GM10847 (cell line): Measurements from ENCODE around the gene MAST2.

ENCODE experiments used
- POLR2A ChIP-seq: IDR thresholded peaks from 2 replicates; pipeline ENCODE4 v1.6.1; 2011; ENCODE audit not compliant: insufficient read length; ENCODE audit errors: extremely low read depth

Gene MAST2

GRCh38 chr1:45879885-45880598 is 76.6 kb downstream of the MAST2 start:
- no peak for TF ChIP-seq POLR2A

DNA sequence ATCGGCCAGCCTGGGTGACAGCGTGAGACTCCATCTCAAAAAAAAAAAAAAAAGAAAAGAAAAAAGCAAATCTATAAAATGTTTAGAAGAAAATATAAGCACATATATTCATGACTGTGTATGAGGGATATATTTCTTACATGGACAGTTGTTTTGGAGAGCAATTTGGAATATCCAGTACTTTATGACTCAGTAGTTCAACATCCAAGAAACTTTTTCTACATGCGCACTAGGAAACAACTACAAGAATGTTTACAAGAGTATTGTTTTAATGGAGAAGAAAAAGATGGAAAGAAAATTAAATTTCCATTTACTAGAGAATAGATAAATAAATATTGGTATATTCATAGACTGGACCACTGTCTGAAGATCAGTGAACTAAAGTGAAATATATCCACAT is 77.5 kb downstream of the MAST2 start:
- TF ChIP-seq POLR2A, result no peak

- TF ChIP-seq POLR2A, result no peak
Measured at GRCh38 chr1:45883658-45884057, 80.2 kb downstream of the MAST2 start.

DNA sequence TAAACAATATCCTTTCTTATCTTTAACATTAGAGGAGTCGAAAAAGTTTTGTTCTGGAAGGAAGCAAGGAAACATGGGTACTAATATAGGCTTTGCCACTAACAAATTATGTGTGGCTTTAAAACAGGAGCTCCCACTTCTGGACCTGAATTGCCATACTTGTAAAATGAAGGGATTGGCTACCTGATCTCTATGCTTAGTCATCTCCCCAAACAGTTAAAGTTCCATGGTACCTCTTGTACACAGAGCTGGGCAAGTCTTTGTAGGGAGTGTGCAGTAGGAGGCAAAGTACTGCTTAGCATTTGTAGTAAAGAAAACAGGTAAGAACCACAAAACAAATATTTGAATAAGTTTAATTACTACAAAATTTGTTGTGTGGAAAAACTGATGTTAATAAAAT is 81.3 kb downstream of the MAST2 start:
- no peak for TF ChIP-seq POLR2A

DNA sequence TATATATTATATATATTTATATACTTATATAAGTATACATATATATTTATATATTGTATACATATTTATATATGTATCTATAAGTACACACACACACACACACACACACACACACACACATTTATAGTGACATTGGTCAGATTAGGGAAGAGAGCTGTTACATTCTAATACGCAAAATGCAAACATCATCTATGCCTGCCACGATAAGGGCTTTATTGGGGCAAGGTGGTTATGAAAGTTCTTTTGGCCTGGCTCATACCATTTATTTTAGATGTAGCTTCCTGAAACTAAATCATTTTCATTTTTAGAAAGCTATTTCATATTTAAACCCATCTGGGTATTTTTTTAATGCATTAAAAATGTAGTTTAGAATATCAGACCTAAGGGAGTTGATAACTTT is 82.8 kb downstream of the MAST2 start:
- no peak for TF ChIP-seq POLR2A

DNA sequence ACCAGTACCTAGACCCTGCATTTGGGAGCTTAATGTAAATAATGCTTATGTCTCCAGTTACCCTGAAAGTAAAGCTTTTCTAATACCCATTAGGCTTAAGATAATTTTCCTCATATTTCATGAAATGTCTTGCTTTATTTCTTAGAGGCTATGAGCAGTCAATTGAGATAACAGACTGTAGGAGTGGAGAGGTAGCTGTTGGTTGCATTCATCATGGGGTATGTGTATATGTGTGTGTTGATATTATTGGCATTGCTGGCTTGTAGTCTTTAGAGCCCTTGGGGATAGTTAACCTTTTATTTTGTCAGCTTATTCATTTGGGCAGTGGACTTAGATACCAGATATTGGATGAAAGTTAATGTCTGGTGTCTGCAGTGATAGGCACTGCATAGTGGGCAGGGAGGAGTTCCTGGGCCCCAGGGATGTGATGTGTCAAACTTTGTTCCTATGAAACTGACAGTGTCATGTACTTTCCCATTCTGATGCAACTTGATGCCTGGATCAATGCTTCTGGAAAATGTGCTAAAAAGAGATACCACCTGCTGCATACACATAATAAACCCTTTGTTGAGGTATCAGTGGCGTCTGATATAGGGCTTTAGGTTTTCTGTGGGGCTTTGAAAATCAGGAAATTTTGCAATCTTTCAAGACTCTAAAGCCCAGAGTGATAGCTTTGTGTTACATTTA is 83.9 kb downstream of the MAST2 start:
- TF ChIP-seq POLR2A, result no peak

GRCh38 chr1:45890078-45890477 is 86.7 kb downstream of the MAST2 start:
- no peak for TF ChIP-seq POLR2A

GRCh38 chr1:45891087-45891486 is 87.7 kb downstream of the MAST2 start:
- no peak for TF ChIP-seq POLR2A

DNA sequence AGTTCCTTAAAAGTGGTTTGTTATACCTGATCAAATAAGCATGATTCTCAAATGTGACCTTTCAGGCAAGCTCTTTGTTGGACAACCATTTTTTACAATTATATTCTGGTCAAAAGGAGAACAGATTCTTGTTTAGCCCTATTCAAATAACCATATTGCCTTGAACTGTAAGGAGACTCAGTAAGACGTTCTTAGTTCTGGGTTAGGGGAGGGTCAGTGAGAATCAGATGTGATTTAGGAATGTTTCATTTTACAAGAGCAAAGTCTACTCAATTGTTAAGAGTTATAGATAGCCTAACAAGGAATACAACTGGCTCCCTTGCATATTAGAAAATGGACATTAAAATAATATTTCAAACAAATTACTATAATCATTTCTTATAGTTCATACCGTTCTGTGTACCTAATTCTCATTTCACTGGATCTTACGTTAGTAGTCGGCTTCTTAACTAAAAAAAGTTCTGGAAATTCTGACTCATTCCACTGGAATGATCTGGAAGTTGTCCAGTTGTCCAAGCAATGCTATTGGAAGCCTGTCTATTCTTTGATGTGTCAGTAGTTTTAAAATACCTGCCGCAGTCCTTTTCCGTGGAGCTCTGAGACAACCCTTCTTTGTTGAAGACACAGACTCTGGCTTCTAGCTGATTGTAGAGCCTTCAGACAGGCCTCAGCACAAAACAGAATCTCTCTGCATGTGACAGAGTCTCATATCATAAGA is 88.8 kb downstream of the MAST2 start:
- TF ChIP-seq POLR2A, result no peak

- TF ChIP-seq POLR2A, result no peak
Measured at GRCh38 chr1:45894331-45894730, 90.9 kb downstream of the MAST2 start.

- no peak for TF ChIP-seq POLR2A
Measured at GRCh38 chr1:45894921-45895320, 91.5 kb downstream of the MAST2 start.

DNA sequence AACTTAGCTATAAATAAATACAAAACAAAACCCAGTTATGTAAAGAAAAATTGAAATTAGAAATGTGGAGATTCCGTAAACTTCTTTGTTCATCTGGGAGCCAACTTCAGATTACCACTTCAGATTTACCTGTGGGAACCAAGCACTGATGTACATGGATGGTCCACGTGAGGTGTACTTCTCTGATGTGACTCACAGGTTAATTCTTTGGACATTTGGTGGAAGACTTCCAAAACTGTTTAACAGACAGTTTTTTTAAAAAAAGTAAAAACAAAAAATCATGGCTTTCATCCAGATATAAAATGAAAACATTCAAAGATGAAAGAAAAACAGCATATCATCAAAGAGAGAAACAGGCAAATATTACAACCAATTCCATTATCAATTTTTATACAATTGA is 92.0 kb downstream of the MAST2 start:
- no peak for TF ChIP-seq POLR2A

DNA sequence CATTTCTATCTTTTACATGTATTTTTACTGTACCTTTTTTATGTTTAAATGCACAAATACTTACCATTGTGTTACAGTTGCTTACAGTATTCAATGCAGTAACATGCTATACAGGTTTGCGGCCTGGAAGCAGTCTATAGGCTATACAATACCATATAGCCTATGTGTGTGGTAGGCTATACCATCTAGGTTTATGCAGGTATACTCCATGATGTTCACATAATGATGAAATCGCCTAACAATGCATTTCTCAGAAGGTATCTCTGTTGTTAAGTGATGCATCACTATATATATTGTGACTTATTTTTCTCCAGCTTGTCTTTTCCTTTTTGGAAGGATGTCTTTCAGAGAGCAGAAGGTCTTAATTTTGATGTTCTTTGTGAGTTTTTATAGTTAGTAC is 103.5 kb downstream of the MAST2 start:
- TF ChIP-seq POLR2A, result no peak

DNA sequence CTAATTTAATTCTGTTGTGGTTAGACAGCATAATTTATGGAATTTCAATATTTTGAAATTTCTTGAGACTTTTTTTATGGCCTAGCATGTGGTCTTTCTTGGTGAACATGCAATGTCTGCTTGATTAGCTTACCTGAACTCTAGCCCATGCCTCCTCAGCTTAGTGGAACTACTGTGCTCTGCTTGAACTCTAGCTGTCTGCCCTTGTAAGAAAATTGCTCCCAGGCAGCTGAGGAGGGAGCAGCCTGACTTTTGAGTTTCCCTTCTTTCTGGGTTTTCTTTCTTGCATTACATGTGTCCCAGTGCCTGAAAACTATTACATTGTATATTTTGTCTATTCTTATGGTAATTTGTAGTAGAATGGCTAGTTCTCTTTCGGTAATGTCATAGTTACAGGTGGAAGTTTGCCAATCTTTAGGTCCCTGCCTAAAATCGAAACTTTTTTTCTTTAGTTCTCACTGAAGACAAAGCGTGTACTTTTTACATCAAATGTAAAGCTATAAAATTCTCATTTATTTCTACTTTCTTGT is 105.3 kb downstream of the MAST2 start:
- TF ChIP-seq POLR2A, result no peak

- no peak for TF ChIP-seq POLR2A
Measured at GRCh38 chr1:45911634-45912033, 108.2 kb downstream of the MAST2 start.

- TF ChIP-seq POLR2A, result no peak
Measured at GRCh38 chr1:45913183-45913683, 109.8 kb downstream of the MAST2 start.

- TF ChIP-seq POLR2A, result no peak
Measured at GRCh38 chr1:45913731-45914501, 110.5 kb downstream of the MAST2 start.
